GM23248 (cell line): Measurements from ENCODE around the gene ABITRAM. TPM values are rescaled to one million over a fixed set of nuclear protein-coding genes. Genes with fewer than 3 reads are reported as not detected.

Source experiments
- DNase-seq: peaks from one replicate; pipeline ENCODE4 v3.0.0-alpha.2; 2015
- H2AFZ ChIP-seq: fragments of 200-600 bp; sonication (generic); 2 replicates; pipeline ENCODE4 v1.6.1; 2016; ENCODE audit warnings: antibody characterized with exemption
- H3F3A ChIP-seq: fragments of 200-600 bp; sonication (generic); 2 replicates; pipeline ENCODE4 v1.6.1; 2016; ENCODE audit warnings: mild to moderate bottlenecking, antibody characterized with exemption, mixed run types; ENCODE audit not compliant: insufficient read depth
- H3K27ac ChIP-seq: fragments of 200-600 bp; sonication (generic); 2 replicates; pipeline ENCODE4 v1.5.1; 2016; ENCODE audit warnings: mild to moderate bottlenecking
- H3K27me3 ChIP-seq: fragments of 200-600 bp; sonication (generic); replicated peaks from 2 replicates; pipeline ENCODE4 v1.6.1; 2016; ENCODE audit warnings: mild to moderate bottlenecking; ENCODE audit not compliant: insufficient read depth
- H3K36me3 ChIP-seq: fragments of 200-600 bp; sonication (generic); 2 replicates; pipeline ENCODE4 v1.6.1; 2016; ENCODE audit warnings: low read depth, mild to moderate bottlenecking
- H3K4me1 ChIP-seq: fragments of 200-600 bp; sonication (generic); 2 replicates; pipeline ENCODE4 v1.6.1; 2016; ENCODE audit warnings: mild to moderate bottlenecking; ENCODE audit not compliant: insufficient read depth
- H3K4me2 ChIP-seq: fragments of 200-600 bp; sonication (generic); one replicate; pipeline ENCODE4 v1.6.1; 2016; ENCODE audit warnings: mild to moderate bottlenecking; ENCODE audit not compliant: unreplicated experiment
- H3K4me3 ChIP-seq: fragments of 200-600 bp; sonication (generic); 2 replicates; pipeline ENCODE4 v1.5.1; 2016; ENCODE audit warnings: mild to moderate bottlenecking
- H3K79me2 ChIP-seq: fragments of 200-600 bp; sonication (generic); 2 replicates; pipeline ENCODE4 v1.6.1; 2016; ENCODE audit warnings: mild to moderate bottlenecking; ENCODE audit not compliant: insufficient read depth
- H3K9ac ChIP-seq: fragments of 200-600 bp; sonication (generic); 2 replicates; pipeline ENCODE4 v1.6.1; 2016; ENCODE audit warnings: mild to moderate bottlenecking
- H3K9me2 ChIP-seq: fragments of 200-600 bp; sonication (generic); 2 replicates; pipeline ENCODE4 v1.6.1; 2016; ENCODE audit warnings: mixed run types, mild to moderate bottlenecking, moderate library complexity; ENCODE audit not compliant: insufficient read depth
- H3K9me3 ChIP-seq: fragments of 200-600 bp; sonication (generic); one replicate; pipeline ENCODE4 v1.6.1; 2017; ENCODE audit warnings: low read depth
- H4K20me1 ChIP-seq: fragments of 200-600 bp; sonication (generic); 2 replicates; pipeline ENCODE4 v1.6.0; 2016; ENCODE audit not compliant: insufficient read depth
- EZH2 ChIP-seq: fragments of 200-600 bp; sonication (generic); IDR thresholded peaks from 2 replicates; pipeline ENCODE4 v1.6.1; 2018; ENCODE audit warnings: antibody characterized with exemption, mild to moderate bottlenecking; ENCODE audit not compliant: insufficient read depth, poor library complexity, severe bottlenecking
- EZH2phosphoT487 ChIP-seq: fragments of 200-600 bp; sonication (generic); IDR thresholded peaks from 2 replicates; pipeline ENCODE4 v1.6.1; 2018; ENCODE audit warnings: antibody characterized with exemption, moderate library complexity, mild to moderate bottlenecking, low read depth; ENCODE audit not compliant: insufficient read depth
- WGBS, 2 experiments: methylation state at CpG; one replicate each; pipeline ENCODE4 v1.1.6; 2015 to 2017; ENCODE audit warnings: low lambda C conversion rate in 2 of 2, low coverage in 1 of 2; ENCODE audit errors: missing lambda C conversion rate in 2 of 2; 5-methylcytosine and 5-hydroxymethylcytosine counted together
- in situ Hi-C: fragments of 300-500 bp; cut with MboI; formaldehyde crosslinking; loops from 2 replicates; pipeline ENCODE4 v1.15.0; 2020
- polyA plus RNA-seq: library from polyadenylated mRNA; unstranded; fragments of >200 nt; fragmentation: Nextera tagmentation; extraction: Ambion mirVana; gene quantifications from 2 replicates; pipeline ENCODE4 v1.2.1, GENCODE V29; 2016
- total RNA-seq: library from RNA; depleted of rRNA; stranded (reverse); fragments of >200 nt; shearing (Covaris generic); gene quantifications from 2 replicates; pipeline ENCODE4 v1.2.3, GENCODE V29; 2014

ABITRAM gene
- total and polyA plus RNA-seq, 2 experiments from 2014 or later: 10.4 to 28.8 TPM

GRCh38 chr9:108937561-108938305 lies 3.5 kb downstream of the ABITRAM start:
- Histone ChIP-seq H3K79me2 (peaks cover 53% of the 10 kb centered on the region), H3K9me3 (no peaks in the 10 kb centered on the region), H3K27ac (no peak overlapping the region), H3K9me2 (no peaks in the 10 kb centered on the region), H3K4me3 (no peak overlapping the region), H2AFZ (no peak overlapping the region), H3K4me1 (peaks cover 15% of the 10 kb centered on the region), H3K4me2 (no peak overlapping the region), H4K20me1 (no peaks in the 10 kb centered on the region), H3F3A (peaks cover 21% of the 10 kb centered on the region), H3K9ac (no peak overlapping the region), H3K36me3 (peaks cover 37% of the 10 kb centered on the region), H3K27me3 (no peaks in the 10 kb centered on the region)
- in situ Hi-C loops: no loop called here
- no peak for TF ChIP-seq EZH2phosphoT487
- no peak for TF ChIP-seq EZH2
- WGBS, 2 experiments: 88 to 92% methylated on average over 5 of the region's 5 CpGs
- no peak for DNase-seq

- no peak overlapping the region for H2AFZ ChIP-seq
- H4K20me1 ChIP-seq: no peaks in the 10 kb centered on the region
- H3K4me1 ChIP-seq: peaks cover 11% of the 10 kb centered on the region
- H3K27me3 ChIP-seq: no peaks in the 10 kb centered on the region
- no peak overlapping the region for H3K4me3 ChIP-seq
- WGBS, 2 experiments: 94 to 96% methylated on average over 4 of the region's 4 CpGs
- H3K9me2 ChIP-seq: no peaks in the 10 kb centered on the region
- in situ Hi-C loops: no loop called here
- H3K36me3 ChIP-seq: peaks cover 45% of the 10 kb centered on the region
- H3K27ac ChIP-seq: no peak overlapping the region
- H3K4me2 ChIP-seq: no peak overlapping the region
- no peak for TF ChIP-seq EZH2
- no peak for TF ChIP-seq EZH2phosphoT487
- H3K9ac ChIP-seq: no peak overlapping the region
- H3K79me2 ChIP-seq: peaks cover 39% of the 10 kb centered on the region
- no peak for DNase-seq
- H3F3A ChIP-seq: peaks cover 20% of the 10 kb centered on the region
- H3K9me3 ChIP-seq: no peaks in the 10 kb centered on the region
Observed at GRCh38 chr9:108939975-108940374, 5.8 kb downstream of the ABITRAM start.

GRCh38 chr9:108950168-108950567 lies 16.0 kb downstream of the ABITRAM start:
- peaks cover 14% of the 10 kb centered on the region; the same call in 1 of the 2 replicates for H3K36me3 ChIP-seq
- no peaks in the 10 kb centered on the region for H3K9me3 ChIP-seq
- TF ChIP-seq EZH2 (no peak), EZH2phosphoT487 (no peak)
- H2AFZ ChIP-seq: no peak overlapping the region
- no peaks in the 10 kb centered on the region for H3K9me2 ChIP-seq
- 12 to 35% methylated on average over 1 of the region's 1 CpG for WGBS, 2 experiments
- no peak overlapping the region for H3K4me2 ChIP-seq
- no peak overlapping the region for H3K9ac ChIP-seq
- no peaks in the 10 kb centered on the region for H3K79me2 ChIP-seq
- 0 out of 2 replicates have a peak, but pooled peaks cover 6% of the 10 kb centered on the region for H3F3A ChIP-seq
- in situ Hi-C loops: no loop called here
- H3K4me3 ChIP-seq: no peak overlapping the region
- no peaks in the 10 kb centered on the region for H3K27me3 ChIP-seq
- H3K27ac ChIP-seq: no peak overlapping the region
- no peaks in the 10 kb centered on the region for H3K4me1 ChIP-seq
- no peaks in the 10 kb centered on the region for H4K20me1 ChIP-seq
- DNase-seq: no peak

GRCh38 chr9:108951578-108951977 lies 17.4 kb downstream of the ABITRAM start:
- in situ Hi-C loops: no loop called here
- TF ChIP-seq EZH2 (no peak), EZH2phosphoT487 (no peak)
- Histone ChIP-seq H3K27me3 (no peaks in the 10 kb centered on the region), H3K36me3 (peaks cover 10% of the 10 kb centered on the region; the same call in 1 of the 2 replicates), H4K20me1 (no peaks in the 10 kb centered on the region), H3K27ac (no peak overlapping the region), H3K9ac (no peak overlapping the region), H3K79me2 (no peaks in the 10 kb centered on the region), H3K9me2 (no peaks in the 10 kb centered on the region), H3K4me3 (no peak overlapping the region), H3K4me1 (no peaks in the 10 kb centered on the region), H3F3A (0 out of 2 replicates have a peak, but pooled peaks cover 6% of the 10 kb centered on the region), H3K9me3 (no peaks in the 10 kb centered on the region), H2AFZ (no peak overlapping the region), H3K4me2 (no peak overlapping the region)
- 82 to 88% methylated on average over 2 of the region's 2 CpGs for WGBS, 2 experiments
- no peak for DNase-seq
